Activated naive CD8-positive, alpha-beta T cell (primary cell): ENCODE data around the gene CCDC33.
A peak's percentile ranks its signal among the peaks of the same experiment; 100 is the strongest.

Experiments
- H3K27ac Mint-ChIP-seq: one replicate; pipeline ENCODE4 v1.8.0; 2021; ENCODE audit warnings: mixed read lengths
- H3K27me3 Mint-ChIP-seq: one replicate; pipeline ENCODE4 v1.8.0; 2021; ENCODE audit warnings: mixed read lengths
- H3K36me3 Mint-ChIP-seq: one replicate; pipeline ENCODE4 v1.8.0; 2021; ENCODE audit warnings: mixed read lengths
- H3K4me1 Mint-ChIP-seq: one replicate; pipeline ENCODE4 v1.8.0; 2021; ENCODE audit warnings: low read depth, mixed read lengths
- H3K4me3 Mint-ChIP-seq: one replicate; pipeline ENCODE4 v1.8.0; 2021; ENCODE audit warnings: mild to moderate bottlenecking, mixed read lengths
- H3K9me3 Mint-ChIP-seq: one replicate; pipeline ENCODE4 v1.8.0; 2021; ENCODE audit warnings: low read depth, mixed read lengths

The CCDC33 gene

DNA sequence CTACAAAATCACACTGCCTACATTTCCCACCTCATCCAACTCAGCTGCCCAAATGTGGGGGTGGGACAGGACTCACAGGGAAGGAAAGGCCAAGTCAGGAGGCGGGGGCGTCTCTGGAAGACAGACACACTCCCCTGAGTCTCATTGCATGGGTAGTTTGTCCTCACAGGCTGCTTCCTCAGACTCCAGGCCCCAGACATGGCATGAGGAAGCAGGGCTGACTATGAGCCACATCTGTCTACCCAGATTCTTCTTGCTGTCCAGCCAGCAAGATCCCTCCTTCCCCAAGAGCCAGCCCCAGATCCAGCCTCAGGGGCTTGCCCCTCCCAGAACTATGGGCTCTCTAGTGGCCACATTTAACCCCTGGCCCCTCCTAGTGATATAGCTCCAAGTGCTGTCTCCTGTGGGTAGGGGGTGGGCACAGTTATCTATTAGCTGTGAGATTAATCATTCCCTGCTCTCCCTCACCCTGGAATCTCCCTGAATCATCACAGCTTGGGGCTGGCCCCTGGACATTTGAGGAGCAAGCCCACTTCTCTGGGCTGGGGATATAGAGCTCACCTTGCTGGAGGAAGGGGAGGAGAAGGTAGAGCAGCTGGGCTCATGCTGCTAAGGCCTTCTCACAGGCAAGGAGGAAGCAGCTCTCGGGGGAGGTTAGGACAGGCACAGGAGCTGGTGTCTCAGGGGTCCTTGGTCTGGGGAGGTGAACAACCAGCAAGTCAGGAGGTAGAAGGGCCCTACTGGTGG, 2.1 kb upstream of the CCDC33 start:
- Mint-ChIP-seq H3K27ac (no peak overlapping the region), H3K27me3 (no peaks in the 10 kb centered on the region), H3K4me1 (no peaks in the 10 kb centered on the region), H3K9me3 (no peaks in the 10 kb centered on the region), H3K36me3 (no peaks in the 10 kb centered on the region), H3K4me3 (no peak overlapping the region)

DNA sequence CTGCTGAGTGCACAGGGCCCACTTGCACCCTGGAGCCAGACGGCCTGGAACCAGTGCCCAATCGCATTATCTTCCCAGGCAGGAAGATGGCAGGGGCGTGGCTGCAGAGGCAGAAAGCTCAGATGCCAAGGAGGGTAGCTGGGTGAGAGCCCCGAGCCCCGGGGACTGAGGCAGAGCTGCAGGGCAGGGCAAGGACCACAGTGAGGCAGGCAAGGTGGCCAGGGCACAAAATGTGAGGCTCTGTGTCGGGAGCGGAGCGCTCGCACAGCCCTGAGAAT, 1.6 kb upstream of the CCDC33 start:
- no peaks in the 10 kb centered on the region for H3K27me3 Mint-ChIP-seq
- no peak overlapping the region for H3K4me3 Mint-ChIP-seq
- H3K27ac Mint-ChIP-seq, result no peak overlapping the region
- no peaks in the 10 kb centered on the region for H3K4me1 Mint-ChIP-seq
- H3K36me3 Mint-ChIP-seq, result no peaks in the 10 kb centered on the region
- H3K9me3 Mint-ChIP-seq, result no peaks in the 10 kb centered on the region

DNA sequence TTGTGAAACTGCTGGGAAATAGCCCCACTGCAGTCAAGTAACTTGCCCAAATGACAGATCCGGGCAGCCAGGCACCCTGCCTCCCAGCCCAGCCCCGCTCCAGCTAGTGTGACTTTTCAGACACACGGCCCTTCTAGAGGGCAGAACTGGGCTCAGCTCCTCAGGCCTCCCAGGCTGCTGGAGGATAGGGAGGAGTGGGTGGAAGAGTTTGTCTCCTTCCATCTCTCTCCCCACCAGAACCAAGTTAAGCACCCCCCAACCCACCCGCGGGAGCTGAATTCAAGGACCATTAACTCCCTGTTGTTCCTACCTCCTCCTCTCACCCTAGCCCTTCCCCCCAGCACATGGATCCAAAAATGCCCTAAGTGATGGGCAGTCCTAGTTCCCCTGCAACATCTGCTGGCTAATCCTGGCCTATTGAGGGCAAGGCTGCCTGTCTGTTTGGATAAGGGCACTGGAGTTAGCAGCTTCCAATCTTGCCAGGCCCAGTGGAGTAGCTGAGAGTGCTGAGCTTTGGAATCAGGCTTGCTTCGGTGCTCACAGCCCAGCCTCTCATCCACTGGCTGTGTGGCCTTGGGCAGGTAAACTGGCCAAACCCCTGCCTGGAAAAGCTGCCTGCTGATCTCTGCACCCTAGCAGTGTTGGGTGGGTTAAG, 3.1 kb downstream of the CCDC33 start:
- H3K27me3 Mint-ChIP-seq, result peaks cover 6% of the 10 kb centered on the region
- no peak overlapping the region for H3K4me3 Mint-ChIP-seq
- H3K9me3 Mint-ChIP-seq, result no peaks in the 10 kb centered on the region
- H3K27ac Mint-ChIP-seq, result no peak overlapping the region
- no peaks in the 10 kb centered on the region for H3K36me3 Mint-ChIP-seq
- no peaks in the 10 kb centered on the region for H3K4me1 Mint-ChIP-seq

DNA sequence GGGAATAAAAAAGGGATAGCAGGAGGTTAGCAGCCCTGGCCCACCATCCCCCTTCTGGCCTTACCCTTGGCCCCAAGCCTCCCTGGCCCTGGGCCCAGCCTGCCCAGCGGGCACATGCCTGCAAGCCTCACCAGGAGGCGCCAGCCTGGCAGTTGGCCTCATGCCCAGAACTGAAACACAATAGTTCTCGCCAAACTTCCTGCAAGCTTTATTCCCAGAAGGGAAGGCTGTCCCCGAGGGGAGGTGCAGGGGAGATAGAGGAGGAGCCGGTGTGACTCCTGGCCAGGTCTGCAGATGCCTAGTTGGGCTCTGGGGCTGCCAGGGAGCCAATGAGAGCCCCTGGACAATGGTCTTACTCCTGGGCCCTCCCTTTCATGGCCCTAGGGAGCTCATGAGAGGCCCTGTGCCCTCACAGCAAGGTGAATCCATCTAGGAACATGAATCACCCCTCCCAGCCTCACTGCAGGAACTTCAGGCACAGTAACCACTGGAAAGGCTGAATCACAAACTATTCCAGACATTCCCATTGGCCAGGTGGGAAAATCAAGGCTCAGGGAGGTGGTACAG, 4.0 kb downstream of the CCDC33 start:
- H3K27ac Mint-ChIP-seq, result no peak overlapping the region
- no peaks in the 10 kb centered on the region for H3K36me3 Mint-ChIP-seq
- peaks cover 6% of the 10 kb centered on the region for H3K27me3 Mint-ChIP-seq
- peaks cover 7% of the 10 kb centered on the region for H3K4me1 Mint-ChIP-seq
- no peaks in the 10 kb centered on the region for H3K9me3 Mint-ChIP-seq
- H3K4me3 Mint-ChIP-seq, result no peak overlapping the region

DNA sequence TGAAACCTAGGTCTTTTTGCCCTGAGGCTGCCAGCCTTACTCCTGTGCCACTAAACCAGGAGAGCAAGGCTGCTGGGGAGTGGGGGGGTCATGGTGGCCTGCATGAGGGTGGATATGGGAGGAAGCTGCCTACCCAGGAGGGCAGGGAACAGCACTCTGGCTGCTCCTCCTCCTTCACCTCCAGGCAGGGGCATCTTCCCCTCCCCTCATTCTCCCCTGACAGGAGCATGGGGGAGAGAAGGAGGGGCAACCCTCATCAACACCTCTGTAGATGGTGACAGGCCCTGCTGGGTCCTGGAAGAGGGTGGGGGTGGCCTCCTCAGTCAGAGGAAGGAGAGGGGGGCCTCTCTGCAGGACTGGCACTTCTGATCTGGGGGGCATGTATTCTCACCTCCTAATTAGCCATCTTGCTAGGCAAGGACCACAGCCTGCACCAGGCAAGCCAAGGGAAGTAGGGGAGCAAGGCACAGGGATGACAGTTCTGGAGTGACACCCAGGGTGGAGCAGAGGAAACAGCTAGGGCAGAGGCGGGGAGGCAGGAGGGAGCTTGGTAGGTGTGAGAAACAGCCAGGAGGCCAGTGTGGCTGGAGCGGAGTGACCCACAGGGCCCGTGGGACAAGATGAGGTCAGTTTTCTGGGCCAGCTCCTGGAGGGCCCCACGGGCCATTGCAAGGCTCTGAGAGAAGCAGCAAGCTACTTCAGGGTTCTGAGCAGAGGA, 4.9 kb downstream of the CCDC33 start:
- H3K9me3 Mint-ChIP-seq, result no peaks in the 10 kb centered on the region
- peaks cover 9% of the 10 kb centered on the region for H3K4me1 Mint-ChIP-seq
- H3K4me3 Mint-ChIP-seq, result no peak overlapping the region
- H3K27me3 Mint-ChIP-seq, result peaks cover 6% of the 10 kb centered on the region
- no peaks in the 10 kb centered on the region for H3K36me3 Mint-ChIP-seq
- no peak overlapping the region for H3K27ac Mint-ChIP-seq

DNA sequence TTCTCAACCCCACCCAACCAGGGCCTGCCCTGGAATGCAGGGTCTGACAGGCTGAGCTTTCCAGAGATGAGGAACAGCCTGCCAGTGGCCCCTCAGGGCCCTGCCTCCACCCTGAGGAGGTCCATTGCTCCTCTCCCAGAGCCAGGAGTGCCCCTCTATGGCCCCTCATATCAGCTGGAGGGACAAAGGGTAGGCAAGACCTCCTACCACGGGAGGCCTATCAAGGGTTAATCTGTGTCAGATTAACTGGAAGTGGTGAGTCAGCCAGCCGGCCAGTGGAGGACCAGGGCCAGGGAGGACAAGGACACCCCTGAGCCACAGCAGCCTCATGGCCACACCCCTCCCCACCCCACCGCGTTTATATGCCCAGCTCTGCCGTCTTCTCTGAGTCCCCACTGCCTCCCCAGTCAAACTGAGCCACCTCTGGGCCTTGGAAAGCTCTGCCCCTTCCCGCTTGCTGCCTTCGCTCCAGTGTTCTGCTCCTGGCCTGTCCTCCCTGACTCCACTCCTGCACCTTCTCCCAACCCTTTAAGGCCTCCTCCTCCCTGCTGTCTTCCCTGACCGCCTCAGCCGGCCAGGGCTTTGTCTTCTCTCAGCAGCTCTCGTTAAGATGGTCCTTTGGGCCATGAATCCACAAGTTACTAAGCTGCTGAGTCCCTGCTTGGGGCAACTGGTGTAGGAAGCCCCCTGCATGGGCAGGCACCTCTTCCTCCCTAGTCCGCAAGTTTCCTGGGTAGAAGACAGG, 6.5 kb downstream of the CCDC33 start:
- Mint-ChIP-seq H3K9me3 (no peaks in the 10 kb centered on the region), H3K4me1 (peaks cover 9% of the 10 kb centered on the region), H3K27me3 (peaks cover 6% of the 10 kb centered on the region), H3K27ac (no peak overlapping the region), H3K4me3 (no peak overlapping the region), H3K36me3 (no peaks in the 10 kb centered on the region)

DNA sequence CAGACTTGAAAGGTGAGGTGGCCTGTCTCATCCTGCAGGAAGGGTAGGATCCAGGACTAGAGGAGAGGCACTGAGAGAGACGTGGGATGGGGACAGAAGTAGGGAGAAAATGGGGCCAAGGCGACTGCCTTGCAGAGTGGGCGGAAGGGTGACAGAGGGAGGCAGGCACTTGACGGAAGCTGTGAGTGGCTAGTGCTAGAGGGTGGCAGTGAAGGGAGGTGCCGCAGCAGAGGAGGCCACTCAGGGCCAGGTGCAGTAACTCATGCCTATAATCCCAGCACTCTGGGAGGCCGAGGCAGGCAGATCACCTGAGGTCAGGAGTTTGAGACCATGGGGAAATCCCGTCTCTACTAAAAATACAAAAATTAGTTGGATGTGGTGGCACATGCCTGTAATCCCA, 7.3 kb downstream of the CCDC33 start:
- Mint-ChIP-seq H3K4me1 (peaks cover 9% of the 10 kb centered on the region), H3K4me3 (no peak overlapping the region), H3K9me3 (no peaks in the 10 kb centered on the region), H3K36me3 (no peaks in the 10 kb centered on the region), H3K27ac (no peak overlapping the region), H3K27me3 (peaks cover 6% of the 10 kb centered on the region)

DNA sequence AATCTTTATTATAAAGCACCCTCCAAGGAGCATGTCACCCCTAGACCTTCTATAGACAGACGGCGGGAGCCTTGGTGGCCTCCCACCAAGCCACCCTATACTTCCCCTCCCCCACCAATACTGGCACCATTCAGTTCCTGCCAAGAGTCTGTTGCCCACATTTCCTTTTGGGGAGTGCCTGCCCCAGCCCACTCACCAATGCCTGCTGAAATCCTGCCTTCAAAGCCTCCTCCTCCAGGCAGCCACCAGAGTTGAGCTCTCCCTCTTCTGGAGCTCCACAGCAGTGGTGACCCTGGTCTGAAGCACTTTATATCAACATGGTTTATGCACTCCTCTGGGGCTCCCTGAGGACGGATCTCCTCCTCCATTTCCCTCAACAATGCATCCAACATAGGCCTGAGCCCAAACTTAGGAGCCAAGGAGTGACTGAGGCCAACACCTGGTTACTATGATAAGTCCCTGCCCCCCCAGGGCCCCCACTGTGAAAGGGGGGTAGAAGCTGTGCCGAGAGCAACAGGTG, 8.8 kb downstream of the CCDC33 start:
- Mint-ChIP-seq H3K36me3 (no peaks in the 10 kb centered on the region), H3K27ac (no peak overlapping the region), H3K9me3 (no peaks in the 10 kb centered on the region), H3K4me1 (peaks cover 9% of the 10 kb centered on the region), H3K4me3 (peak overlapping the region; percentile 17), H3K27me3 (peaks cover 6% of the 10 kb centered on the region)

DNA sequence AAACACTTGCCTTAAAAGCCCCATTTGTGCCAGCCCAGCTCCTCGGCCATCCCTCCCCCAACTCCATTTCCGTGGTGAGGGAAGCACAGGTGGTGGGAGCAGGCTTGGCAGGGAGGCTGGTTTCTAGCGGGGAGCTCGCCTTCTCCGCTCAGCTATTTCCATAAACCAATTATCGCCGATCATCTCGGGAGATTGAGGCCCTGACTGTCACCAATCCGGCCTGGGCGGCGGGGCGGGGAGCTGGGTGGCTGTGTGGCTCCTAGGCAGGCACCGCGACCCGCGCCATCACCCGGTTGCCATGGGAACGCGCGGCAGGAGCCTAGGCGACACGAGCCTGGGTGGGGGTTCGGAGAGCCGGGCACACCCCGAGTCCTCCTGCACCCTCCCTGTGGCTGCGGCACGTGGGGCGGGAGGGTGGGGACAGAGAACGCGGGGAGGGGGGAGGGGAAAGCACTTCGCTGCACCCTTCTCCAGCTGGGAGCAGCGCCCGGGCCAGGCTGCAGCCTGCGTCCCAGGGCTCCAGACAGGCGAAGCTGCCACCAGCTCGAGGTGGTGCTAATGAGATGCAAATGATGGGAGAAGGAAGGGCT, 9.3 kb downstream of the CCDC33 start:
- no peaks in the 10 kb centered on the region for H3K36me3 Mint-ChIP-seq
- H3K27ac Mint-ChIP-seq, result no peak overlapping the region
- H3K4me3 Mint-ChIP-seq, result no peak overlapping the region
- H3K9me3 Mint-ChIP-seq, result no peaks in the 10 kb centered on the region
- peaks cover 9% of the 10 kb centered on the region for H3K4me1 Mint-ChIP-seq
- H3K27me3 Mint-ChIP-seq, result peaks cover 8% of the 10 kb centered on the region

DNA sequence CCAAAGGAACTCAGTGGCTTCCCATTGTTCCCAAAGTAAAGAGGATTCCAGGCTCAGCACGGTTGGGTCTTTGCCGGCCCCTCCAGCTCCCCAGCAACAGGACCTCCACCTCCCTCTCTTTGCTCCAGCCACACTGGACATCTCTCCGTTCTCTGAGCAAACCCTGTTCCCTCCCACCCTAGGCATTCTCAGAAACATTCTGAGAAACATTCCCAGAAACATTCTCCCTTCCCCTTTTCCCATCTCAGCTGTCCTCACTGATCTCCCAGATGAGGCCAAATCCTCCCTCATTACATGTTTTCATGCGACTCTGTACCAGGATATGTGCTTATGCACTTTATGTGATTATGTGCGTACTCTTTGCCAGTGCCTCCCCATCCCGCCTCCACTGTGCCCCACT, 14.1 kb downstream of the CCDC33 start:
- H3K27me3 Mint-ChIP-seq, result peaks cover 3% of the 10 kb centered on the region
- no peak overlapping the region for H3K27ac Mint-ChIP-seq
- H3K36me3 Mint-ChIP-seq, result no peaks in the 10 kb centered on the region
- H3K4me1 Mint-ChIP-seq, result peaks cover under 1% of the 10 kb centered on the region
- no peaks in the 10 kb centered on the region for H3K9me3 Mint-ChIP-seq
- no peak overlapping the region for H3K4me3 Mint-ChIP-seq

DNA sequence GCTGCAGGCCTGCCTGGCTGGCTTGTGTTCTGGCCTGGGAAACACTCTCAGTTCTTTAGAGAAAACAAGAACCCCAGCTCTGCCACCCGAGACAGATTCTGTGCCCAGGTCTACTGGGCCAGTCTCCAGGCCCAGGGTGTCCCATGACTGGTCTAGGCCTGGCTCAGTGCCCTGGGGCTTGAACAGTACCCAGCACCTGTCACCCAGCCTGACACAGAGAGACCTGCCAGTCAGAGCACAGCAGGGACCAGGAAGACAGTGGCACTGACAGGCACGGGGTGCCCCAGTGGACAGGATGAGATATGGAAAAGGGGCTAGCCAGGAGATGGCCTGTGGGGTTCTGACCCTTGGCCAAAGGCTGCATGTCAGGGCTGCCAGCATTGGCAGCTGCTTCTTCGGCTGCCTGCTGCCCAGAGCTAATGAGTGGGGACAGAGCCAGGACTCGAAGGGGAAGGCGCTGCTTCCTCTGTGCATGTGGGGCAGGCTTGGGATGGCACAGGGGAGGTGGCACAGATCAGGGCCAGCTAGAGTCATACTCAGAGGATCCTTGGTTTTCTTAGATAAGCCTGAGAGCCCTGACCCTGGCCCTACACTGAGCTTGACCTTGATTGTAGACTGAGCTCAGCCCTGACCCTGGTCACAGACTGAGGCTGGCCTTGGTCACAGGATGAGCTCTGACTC, 15.1 kb downstream of the CCDC33 start:
- no peaks in the 10 kb centered on the region for H3K36me3 Mint-ChIP-seq
- no peak overlapping the region for H3K4me3 Mint-ChIP-seq
- H3K27ac Mint-ChIP-seq, result no peak overlapping the region
- no peaks in the 10 kb centered on the region for H3K9me3 Mint-ChIP-seq
- H3K27me3 Mint-ChIP-seq, result peaks cover 3% of the 10 kb centered on the region
- H3K4me1 Mint-ChIP-seq, result no peaks in the 10 kb centered on the region

DNA sequence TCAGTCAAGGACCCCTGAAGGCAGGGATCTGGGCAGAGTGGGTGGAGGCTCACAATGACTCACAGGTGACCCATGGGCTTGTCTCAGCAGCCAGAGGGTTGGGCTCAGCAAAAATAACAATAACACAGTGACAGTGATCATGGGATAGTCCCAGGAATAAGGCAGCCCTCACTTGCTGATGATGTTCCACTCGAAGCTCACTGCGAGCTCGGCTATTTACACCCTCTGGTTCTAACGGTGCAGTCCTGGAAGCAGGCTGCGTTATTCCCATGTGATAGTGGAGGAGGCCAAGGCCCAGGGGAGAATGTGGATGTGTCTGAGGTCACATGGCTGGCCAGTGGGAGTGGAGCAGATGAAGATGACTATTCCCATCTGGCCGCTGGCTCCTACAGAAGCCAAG, 16.2 kb downstream of the CCDC33 start:
- Mint-ChIP-seq H3K4me1 (no peaks in the 10 kb centered on the region), H3K36me3 (no peaks in the 10 kb centered on the region), H3K4me3 (no peak overlapping the region), H3K27ac (no peak overlapping the region), H3K9me3 (no peaks in the 10 kb centered on the region), H3K27me3 (peaks cover 3% of the 10 kb centered on the region)

DNA sequence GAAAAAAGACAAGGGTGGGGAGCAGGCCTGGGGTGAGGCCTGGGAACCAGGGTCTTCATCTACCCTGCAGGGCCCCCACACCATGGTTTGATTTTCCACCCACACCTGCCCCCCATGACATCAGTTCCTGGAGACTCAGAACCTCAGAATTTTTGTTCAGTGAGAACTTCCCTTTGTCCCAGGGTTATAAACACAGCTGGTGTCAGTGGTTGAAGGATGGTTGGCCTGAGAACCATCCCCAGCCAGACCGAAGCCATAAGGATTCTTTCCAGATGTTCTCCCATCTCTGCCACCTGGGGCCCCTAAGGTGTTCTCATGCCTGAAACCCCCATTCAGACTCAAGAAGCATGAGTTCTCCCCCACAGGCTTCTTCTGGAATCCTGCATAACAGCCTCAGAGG, 16.6 kb downstream of the CCDC33 start:
- Mint-ChIP-seq H3K27ac (no peak overlapping the region), H3K27me3 (peaks cover 3% of the 10 kb centered on the region), H3K4me3 (no peak overlapping the region), H3K36me3 (no peaks in the 10 kb centered on the region), H3K9me3 (no peaks in the 10 kb centered on the region), H3K4me1 (no peaks in the 10 kb centered on the region)
